Parathyroid adenoma (tissue), 2 donors: ENCODE data around the gene BCO2.

Experiments
- H2AFZ ChIP-seq: fragments of 300-600 bp; sonication (generic); one replicate; pipeline ENCODE4 v1.7.0; 2017; ENCODE audit warnings: antibody characterized with exemption, mild to moderate bottlenecking
- H3K27ac ChIP-seq: fragments of 300-600 bp; sonication (generic); one replicate; pipeline ENCODE4 v1.7.0; 2017
- H3K27me3 ChIP-seq: fragments of 300-600 bp; sonication (generic); one replicate; pipeline ENCODE4 v1.7.0; 2017; ENCODE audit warnings: low read length; ENCODE audit not compliant: control insufficient read depth, insufficient read depth
- H3K36me3 ChIP-seq: fragments of 300-600 bp; sonication (generic); one replicate; pipeline ENCODE4 v1.7.0; 2017; ENCODE audit warnings: low read length; ENCODE audit not compliant: control insufficient read depth, insufficient read depth
- H3K4me1 ChIP-seq: fragments of 300-600 bp; sonication (generic); one replicate; pipeline ENCODE4 v1.7.0; 2017; ENCODE audit warnings: control low read depth
- H3K4me2 ChIP-seq: fragments of 300-600 bp; sonication (generic); one replicate; pipeline ENCODE4 v1.7.0; 2017; ENCODE audit warnings: low read length
- H3K4me3 ChIP-seq: fragments of 300-600 bp; sonication (generic); one replicate; pipeline ENCODE4 v1.7.0; 2017; ENCODE audit warnings: low read depth, low read length
- H3K79me2 ChIP-seq: fragments of 300-600 bp; sonication (generic); one replicate; pipeline ENCODE4 v1.7.0; 2017; ENCODE audit warnings: control low read depth
- H3K9ac ChIP-seq: fragments of 300-600 bp; sonication (generic); one replicate; pipeline ENCODE4 v1.7.0; 2017; ENCODE audit warnings: mild to moderate bottlenecking
- H3K9me3 ChIP-seq: fragments of 300-600 bp; sonication (generic); one replicate; pipeline ENCODE4 v1.7.0; 2017; ENCODE audit warnings: low read length; ENCODE audit not compliant: control insufficient read depth
- TF ChIP-seq, protein P1 (sequence below): fragments of 300-600 bp; sonication (generic); IDR thresholded peaks from one replicate; pipeline ENCODE4 v1.7.0; 2017; ENCODE audit warnings: antibody characterized with exemption, mild to moderate bottlenecking
- donor health status: primary hyperparathyroidism.

BCO2 gene

GRCh38 chr11:112167145-112167544 is 8.2 kb upstream of the BCO2 start, which contains the start of gene TEX12:
Gene TEX12 (plus strand): TSS chr11:112167372. CDS start chr11:112169269, 1,897 bp downstream.
- no peak within 1 kb of the TSS for H3K4me2 ChIP-seq
- no peaks in the 10 kb centered on the region for H3K36me3 ChIP-seq
- H3K9ac ChIP-seq: no peak within 1 kb of the TSS
- H3K27ac ChIP-seq: no peak within 1 kb of the TSS
- no peaks in the 10 kb centered on the region for H3K27me3 ChIP-seq
- H3K79me2 ChIP-seq: no peaks in the 10 kb centered on the region
- H2AFZ ChIP-seq: no peak within 1 kb of the TSS
- no peak within 1 kb of the TSS for H3K4me3 ChIP-seq
- H3K9me3 ChIP-seq: no peaks in the 10 kb centered on the region
- H3K4me1 ChIP-seq: no peaks in the 10 kb centered on the region
- TF ChIP-seq, protein P1, sequence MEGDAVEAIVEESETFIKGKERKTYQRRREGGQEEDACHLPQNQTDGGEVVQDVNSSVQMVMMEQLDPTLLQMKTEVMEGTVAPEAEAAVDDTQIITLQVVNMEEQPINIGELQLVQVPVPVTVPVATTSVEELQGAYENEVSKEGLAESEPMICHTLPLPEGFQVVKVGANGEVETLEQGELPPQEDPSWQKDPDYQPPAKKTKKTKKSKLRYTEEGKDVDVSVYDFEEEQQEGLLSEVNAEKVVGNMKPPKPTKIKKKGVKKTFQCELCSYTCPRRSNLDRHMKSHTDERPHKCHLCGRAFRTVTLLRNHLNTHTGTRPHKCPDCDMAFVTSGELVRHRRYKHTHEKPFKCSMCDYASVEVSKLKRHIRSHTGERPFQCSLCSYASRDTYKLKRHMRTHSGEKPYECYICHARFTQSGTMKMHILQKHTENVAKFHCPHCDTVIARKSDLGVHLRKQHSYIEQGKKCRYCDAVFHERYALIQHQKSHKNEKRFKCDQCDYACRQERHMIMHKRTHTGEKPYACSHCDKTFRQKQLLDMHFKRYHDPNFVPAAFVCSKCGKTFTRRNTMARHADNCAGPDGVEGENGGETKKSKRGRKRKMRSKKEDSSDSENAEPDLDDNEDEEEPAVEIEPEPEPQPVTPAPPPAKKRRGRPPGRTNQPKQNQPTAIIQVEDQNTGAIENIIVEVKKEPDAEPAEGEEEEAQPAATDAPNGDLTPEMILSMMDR: no peak

- Histone ChIP-seq H3K27ac (no peak overlapping the region), H3K4me2 (no peak overlapping the region)
- TF ChIP-seq, protein P1: no peak
Measured at GRCh38 chr11:112172362-112172994, 2.8 kb upstream of the BCO2 start.

GRCh38 chr11:112173152-112173551 is 2.2 kb upstream of the BCO2 start:
- Histone ChIP-seq H3K4me1 (no peaks in the 10 kb centered on the region), H2AFZ (no peak overlapping the region), H3K4me3 (no peak overlapping the region), H3K9me3 (no peaks in the 10 kb centered on the region), H3K9ac (no peak overlapping the region), H3K27me3 (no peaks in the 10 kb centered on the region), H3K27ac (no peak overlapping the region), H3K79me2 (no peaks in the 10 kb centered on the region), H3K36me3 (no peaks in the 10 kb centered on the region), H3K4me2 (no peak overlapping the region)
- TF ChIP-seq, protein P1: no peak

More at GRCh38 chr11:112172362-112172994, 2.8 kb upstream of the BCO2 start:
- Histone ChIP-seq H3K27me3 (no peaks in the 10 kb centered on the region), H3K79me2 (no peaks in the 10 kb centered on the region), H3K9ac (no peak overlapping the region), H3K36me3 (no peaks in the 10 kb centered on the region), H2AFZ (no peak overlapping the region), H3K4me3 (no peak overlapping the region), H3K9me3 (no peaks in the 10 kb centered on the region), H3K4me1 (no peaks in the 10 kb centered on the region)

GRCh38 chr11:112175599-112175952 is 264 bp downstream of the BCO2 start:
- Histone ChIP-seq H3K27me3 (no peaks in the 10 kb centered on the region), H3K4me3 (peak overlapping the region; percentile 43), H3K4me2 (peak overlapping the region; percentile 51), H3K27ac (peak overlapping the region; percentile 60), H2AFZ (peak overlapping the region; percentile 83), H3K9me3 (no peaks in the 10 kb centered on the region), H3K79me2 (no peaks in the 10 kb centered on the region), H3K36me3 (no peaks in the 10 kb centered on the region), H3K9ac (no peak overlapping the region), H3K4me1 (no peaks in the 10 kb centered on the region)
- TF ChIP-seq, protein P1: no peak

DNA sequence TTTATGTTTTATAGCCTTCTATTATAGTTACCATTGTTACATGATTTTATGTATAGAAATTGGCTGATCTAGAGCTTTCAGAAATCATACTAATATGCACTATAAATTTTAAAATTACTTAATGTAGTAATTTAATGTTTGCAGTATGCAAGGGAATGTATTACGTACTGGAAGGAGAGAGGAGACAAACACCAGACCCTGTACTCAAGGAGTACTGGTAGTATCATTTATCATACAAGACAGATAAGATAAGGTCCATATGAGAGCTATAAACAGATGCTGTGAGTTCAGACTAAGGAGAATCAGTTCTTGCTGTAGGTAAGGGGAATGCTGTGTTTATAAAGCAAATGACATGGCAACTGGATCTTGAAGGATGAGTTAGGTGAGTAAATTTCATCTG is 765 bp downstream of the BCO2 start:
- peak overlapping the region; percentile 83 for H2AFZ ChIP-seq
- no peak overlapping the region for H3K9ac ChIP-seq
- H3K36me3 ChIP-seq: no peaks in the 10 kb centered on the region
- H3K27ac ChIP-seq: peak overlapping the region; percentile 60
- H3K4me1 ChIP-seq: no peaks in the 10 kb centered on the region
- H3K4me3 ChIP-seq: no peak overlapping the region
- H3K27me3 ChIP-seq: no peaks in the 10 kb centered on the region
- no peak overlapping the region for H3K4me2 ChIP-seq
- H3K9me3 ChIP-seq: no peaks in the 10 kb centered on the region
- TF ChIP-seq, protein P1: no peak
- H3K79me2 ChIP-seq: no peaks in the 10 kb centered on the region
